Cardiac septum (tissue), 1 donor: ENCODE measurements around the gene OR5H6. TPM values are rescaled to one million over a fixed set of nuclear protein-coding genes. Genes with fewer than 3 reads are reported as not detected.
"Not testable (repeated sequence)": the region's sequence is repeated elsewhere in the genome, so short reads cannot be mapped to it uniquely, and the experiment has no call there.

Source experiments
- DNase-seq: peaks from one replicate; pipeline ENCODE4 v3.0.0-alpha.2; 2020; ENCODE audit warnings: low spot score
- intact Hi-C: fragments of 100-400 bp; cut with DNase I; formaldehyde crosslinking; loops from one replicate; pipeline ENCODE4 v1.14.0; 2022
- long read RNA-seq: library from polyadenylated mRNA; unstranded; transcript quantifications from one replicate; pipeline ENCODE4 v2.0.0, GENCODE V29; 2021
- total RNA-seq: library from RNA; stranded (reverse); fragmentation: NEBNext Ultra II Directional; extraction: Animal tissue kit (Norgen Biotek cat#: 25700); gene quantifications from one replicate; pipeline ENCODE4 v1.2.1, GENCODE V29; 2021
- donor health status: DM: no; HTN: no; CAD: no.

Gene OR5H6
- not detected for total RNA-seq
- long read RNA-seq, result 0 reads

- intact Hi-C loops, result no loop called here
Measured at GRCh38 chr3:98263944-98264343, at the start of gene OR5H6. OR5H6 (plus strand) TSS chr3:98264244; CDS start chr3:98264333, 89 bp downstream.

GRCh38 chr3:98215051-98215450, 49.0 kb upstream of the OR5H6 start:
- DNase-seq, result no peak
- intact Hi-C loops, result no loop called here

More at GRCh38 chr3:98263944-98264343, at the start of gene OR5H6:
- no peak for DNase-seq

GRCh38 chr3:98223907-98224672, 40.0 kb upstream of the OR5H6 start:
- intact Hi-C loops, result no loop called here
- no peak for DNase-seq

DNA sequence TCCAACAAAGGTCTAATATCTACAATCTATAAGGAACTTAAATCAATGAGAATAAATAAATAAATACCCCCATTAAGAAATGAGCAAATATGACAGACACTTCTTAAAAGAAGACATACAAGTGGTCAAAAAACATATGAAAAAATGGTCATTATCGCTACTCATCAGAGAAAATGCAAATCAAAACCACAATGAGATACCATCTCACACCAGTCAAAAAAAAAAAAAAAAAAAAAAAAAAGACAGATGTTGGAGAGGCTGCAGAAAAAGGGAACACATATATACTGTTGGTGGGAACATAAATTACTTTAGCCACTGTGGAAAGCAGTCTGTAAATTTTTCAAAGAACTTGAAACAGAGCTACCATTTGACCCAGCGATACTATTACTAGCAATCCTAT, 31.6 kb upstream of the OR5H6 start:
- intact Hi-C loops, result no loop called here
- DNase-seq, result no peak

GRCh38 chr3:98233468-98233867, 30.6 kb upstream of the OR5H6 start:
- intact Hi-C loops, result no loop called here
- no peak for DNase-seq

DNA sequence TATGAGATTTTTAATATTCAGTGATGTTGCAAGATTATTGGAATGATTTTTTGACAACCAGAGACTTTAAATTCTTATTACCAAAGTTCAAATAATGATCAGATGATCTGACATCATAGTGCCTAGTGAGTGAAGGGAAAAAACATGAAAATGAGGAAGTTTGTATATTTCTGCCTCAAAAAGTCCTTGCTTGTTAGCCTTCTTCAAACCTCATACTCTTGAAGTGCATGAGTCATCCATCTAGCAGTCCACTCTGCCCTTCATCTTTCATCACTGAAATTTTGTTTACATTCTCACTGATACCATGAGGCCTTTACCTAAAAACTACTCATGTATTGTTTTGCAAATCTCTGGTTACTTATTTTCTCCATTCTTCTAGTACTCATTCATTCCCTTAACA, 23.9 kb upstream of the OR5H6 start:
- no peak for DNase-seq

GRCh38 chr3:98242155-98242554, 21.9 kb upstream of the OR5H6 start:
- DNase-seq, result no peak
- intact Hi-C loops, result no loop called here

More for the DNA sequence above, 23.9 kb upstream of the OR5H6 start:
- intact Hi-C loops, result no loop called here

- intact Hi-C loops, result no loop called here
- DNase-seq, result no peak
Measured at GRCh38 chr3:98243843-98244242, 20.2 kb upstream of the OR5H6 start.

DNA sequence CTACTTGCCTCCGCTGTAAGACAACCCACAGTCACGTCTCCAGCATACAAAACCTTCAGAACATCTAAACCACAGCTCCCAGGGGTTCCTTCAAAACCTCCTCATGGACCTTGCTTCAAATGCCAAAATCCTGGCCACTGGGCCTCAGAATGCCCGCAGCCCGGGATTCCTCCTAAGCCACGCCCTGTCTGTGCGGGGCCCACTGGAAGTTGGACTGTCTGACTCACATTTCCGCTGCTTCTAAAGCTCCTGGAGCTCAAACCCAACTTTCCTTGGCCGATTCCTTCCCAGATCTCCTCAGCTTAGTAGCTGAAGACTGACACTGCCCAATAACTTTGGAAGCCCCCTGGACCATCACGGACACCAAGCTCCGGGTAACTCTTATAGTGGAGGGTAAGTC, 17.9 kb upstream of the OR5H6 start:
- DNase-seq, result no peak
- intact Hi-C loops, result no loop called here

- DNase-seq, intact Hi-C loops: not testable (repeated sequence)
Measured at GRCh38 chr3:98256026-98256425, 8.0 kb upstream of the OR5H6 start.

DNA sequence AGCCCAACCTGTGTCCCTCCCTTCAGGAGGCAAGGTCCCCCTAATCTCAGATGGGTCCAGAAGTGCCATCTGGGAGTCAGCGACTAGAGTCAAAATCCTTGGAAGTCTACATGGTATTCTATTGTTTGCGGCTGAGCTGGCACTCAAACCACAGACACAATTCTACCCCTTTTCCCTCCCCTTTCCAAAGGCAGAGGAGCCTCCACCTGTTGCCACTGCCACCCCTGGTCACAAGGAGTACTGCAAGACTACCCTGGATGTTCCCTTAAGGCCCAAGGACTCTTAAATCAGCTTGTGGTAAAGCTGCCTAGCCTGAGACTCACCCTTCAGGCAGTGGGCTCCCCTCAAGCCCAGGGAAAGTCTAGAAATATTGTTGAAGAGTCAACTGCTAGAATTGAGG, 4.3 kb upstream of the OR5H6 start:
- DNase-seq, result no peak
- intact Hi-C loops, result no loop called here

DNA sequence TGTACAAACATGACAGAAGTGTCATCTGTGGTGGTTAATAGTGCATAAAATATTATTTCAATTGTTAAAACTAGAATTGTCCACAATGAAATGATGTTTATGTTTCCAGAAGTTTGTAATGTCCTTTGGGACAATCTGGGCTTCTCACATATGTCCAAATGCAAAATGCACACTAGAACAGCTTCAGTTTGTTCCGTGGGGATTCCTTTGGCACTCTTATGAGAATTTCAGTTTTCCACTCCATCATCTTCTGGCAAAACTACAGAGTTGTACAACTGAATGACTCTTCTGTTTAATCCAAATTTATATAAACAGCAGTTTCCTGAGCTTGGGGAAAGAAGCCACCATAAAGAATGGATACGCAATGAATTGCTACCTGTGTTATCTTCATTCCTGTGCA, 2.0 kb upstream of the OR5H6 start:
- intact Hi-C loops, result no loop called here
- no peak for DNase-seq

DNA sequence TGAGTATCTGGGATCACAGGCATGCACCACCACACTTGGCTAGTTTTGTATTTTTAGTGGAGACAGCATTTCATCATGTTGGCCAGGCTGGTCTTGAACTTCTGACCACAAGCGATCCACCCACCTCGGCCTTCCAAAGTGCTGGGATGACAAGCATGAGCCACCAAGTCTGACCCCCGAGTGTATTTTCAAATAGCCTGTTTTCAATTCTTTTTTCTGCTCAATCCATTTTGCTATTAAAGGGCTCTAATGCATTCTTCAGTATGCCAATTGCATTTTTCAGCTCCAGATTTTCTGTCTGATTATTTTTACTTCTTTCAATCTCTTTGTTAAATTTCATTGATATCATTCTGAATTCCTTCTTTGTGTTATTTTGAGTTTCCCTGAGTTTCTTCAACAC, 5.8 kb downstream of the OR5H6 start:
- intact Hi-C loops, result no loop called here
- peak; percentile 56 for DNase-seq

GRCh38 chr3:98272126-98272525, 8.1 kb downstream of the OR5H6 start:
- no peak for DNase-seq
- intact Hi-C loops, result no loop called here

DNA sequence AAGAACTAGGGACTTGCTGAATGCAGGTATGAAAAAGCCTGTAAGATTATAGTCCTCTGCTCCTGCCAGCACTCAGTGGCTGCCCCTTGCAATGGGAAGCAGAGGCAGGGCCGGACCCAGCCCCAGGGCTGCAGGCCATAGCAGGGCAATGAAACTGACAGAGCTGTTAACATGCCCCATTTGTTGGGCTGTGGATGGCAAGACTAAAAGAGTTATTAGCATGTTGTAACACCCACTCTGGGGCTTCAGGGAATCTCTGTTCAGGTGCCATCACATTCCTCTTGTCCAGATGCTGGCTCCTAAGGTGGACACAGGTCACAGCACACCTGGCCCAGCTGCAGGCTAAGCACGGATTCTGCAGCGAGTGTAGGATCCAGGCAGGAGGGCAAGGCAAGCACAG, 10.9 kb downstream of the OR5H6 start:
- no peak for DNase-seq
- intact Hi-C loops, result no loop called here

DNA sequence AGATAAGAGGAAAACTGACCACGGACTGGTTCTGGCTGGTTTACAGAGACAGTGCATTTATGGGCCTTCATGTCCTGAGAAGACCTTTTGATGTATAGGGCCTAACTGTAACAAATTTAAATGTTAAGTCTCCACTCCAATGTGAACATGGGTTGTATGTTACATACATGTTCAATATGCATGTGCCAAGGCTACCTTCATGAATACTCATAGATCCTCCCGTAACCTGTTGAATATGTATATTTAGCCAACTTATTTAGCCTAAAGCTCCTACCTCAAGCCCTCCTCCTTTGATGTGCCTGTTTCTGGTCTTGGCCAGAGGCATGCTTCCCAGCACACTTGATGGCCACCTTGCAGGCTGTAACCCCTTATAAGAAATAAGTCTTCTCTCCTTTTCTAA, 18.2 kb downstream of the OR5H6 start, which contains the start of gene OR5H2:
TSS of gene OR5H2 (plus strand) at position 301 of the 400 bp plus-strand sequence. CDS start 398 bp downstream, outside the sequence.
- DNase-seq, result no peak
- intact Hi-C loops, result no loop called here

DNA sequence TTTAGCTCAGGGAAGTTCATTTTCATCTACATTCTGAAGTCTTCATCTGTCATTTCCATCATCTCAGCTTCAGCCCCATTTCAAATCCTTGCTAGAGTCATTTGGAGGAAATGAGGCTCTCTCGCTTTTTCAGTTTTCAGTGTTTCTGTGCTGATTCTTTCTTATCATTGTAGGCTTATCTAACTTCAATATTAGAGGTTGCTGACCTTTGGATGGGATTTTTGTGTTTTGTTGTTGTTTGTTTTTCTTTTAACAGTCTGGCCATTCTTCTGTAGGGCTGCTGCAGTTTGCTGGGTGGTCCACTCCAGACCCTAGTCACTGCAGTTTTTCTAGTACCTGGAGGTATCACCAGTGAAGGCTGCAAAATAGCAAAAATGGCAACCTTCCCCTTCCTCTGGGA, 26.9 kb downstream of the OR5H6 start:
- no peak for DNase-seq
- intact Hi-C loops, result no loop called here

DNA sequence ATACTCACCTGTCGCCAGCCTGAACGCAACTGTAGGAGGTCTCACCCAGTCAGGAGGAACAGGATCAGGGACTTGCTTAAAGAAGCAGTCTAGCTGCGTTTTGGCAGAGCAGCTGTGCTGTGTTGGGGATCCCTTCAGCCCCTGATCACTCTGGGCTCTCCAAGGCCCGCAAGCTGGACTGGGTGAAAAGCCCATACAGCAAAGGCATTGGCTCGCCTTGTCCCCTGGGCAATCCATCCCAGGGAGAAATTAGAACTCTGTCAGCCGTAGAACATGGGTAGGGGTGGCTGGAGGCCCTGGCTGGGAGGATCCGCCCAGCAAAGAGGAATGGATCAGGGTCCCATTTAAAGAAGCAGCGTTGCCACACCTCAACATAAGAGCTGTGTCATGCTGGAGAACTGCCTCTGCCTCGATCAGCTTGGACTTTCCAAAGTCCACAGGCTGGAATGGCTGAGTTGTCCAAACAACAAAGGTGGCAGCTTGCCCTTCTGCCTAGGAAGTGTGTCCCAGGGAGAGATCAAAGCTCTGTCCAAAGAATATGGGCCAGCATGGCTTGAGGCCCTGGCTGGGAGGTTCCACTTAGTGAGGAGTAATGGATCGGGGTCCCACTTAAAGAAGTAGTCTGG, 27.4 kb downstream of the OR5H6 start:
- DNase-seq, result no peak
- intact Hi-C loops, result no loop called here
